Spleen (tissue), 11 donors: ENCODE results near the gene CHRNA4. TPM values are rescaled to one million over a fixed set of nuclear protein-coding genes. Genes with fewer than 3 reads are reported as not detected.

Experiments used
- DNase-seq: peaks from one replicate; pipeline ENCODE4 v3.0.0-alpha.2; 2020
- H3K27ac ChIP-seq, 8 donors: fragments of 200-600 bp; sonication (generic) in 7 of 8; 1 replicate in 4 of 8; 2 replicates in 4 of 8; pipeline versions ENCODE4 v1.5.0 to v1.8.0; 2016 to 2021; ENCODE audit warnings: inconsistent platforms in 4 of 8, mild to moderate bottlenecking in 4 of 8, moderate library complexity in 1 of 8
- H3K27me3 ChIP-seq, 7 donors: fragments of 200-600 bp; sonication (generic) in 6 of 7; replicated peaks in 1 of 7; 1 replicate in 4 of 7; 2 replicates in 3 of 7; pipeline versions ENCODE4 v1.5.0 to v1.8.0; 2016 to 2021; ENCODE audit warnings: inconsistent platforms in 3 of 7, mild to moderate bottlenecking in 1 of 7
- H3K36me3 ChIP-seq, 6 donors: fragments of 200-600 bp; sonication (generic) in 5 of 6; 1 replicate in 4 of 6; 2 replicates in 2 of 6; pipeline versions ENCODE4 v1.5.0 to v1.8.0; 2016 to 2021; ENCODE audit warnings: inconsistent platforms in 2 of 6
- H3K4me1 ChIP-seq, 6 donors: fragments of 200-600 bp; sonication (generic) in 5 of 6; 1 replicate in 3 of 6; 2 replicates in 3 of 6; pipeline versions ENCODE4 v1.5.0 to v1.8.0; 2016 to 2021; ENCODE audit warnings: inconsistent platforms in 3 of 6
- H3K4me3 ChIP-seq, 8 donors: fragments of 200-600 bp; sonication (generic) in 7 of 8; 1 replicate in 4 of 8; 2 replicates in 4 of 8; pipeline versions ENCODE4 v1.5.0 to v1.8.0; 2016 to 2021; ENCODE audit warnings: inconsistent platforms in 4 of 8, mild to moderate bottlenecking in 4 of 8, moderate library complexity in 2 of 8
- H3K9me3 ChIP-seq, 8 donors: fragments of 200-600 bp; sonication (generic) in 7 of 8; 1 replicate in 4 of 8; 2 replicates in 4 of 8; pipeline versions ENCODE4 v1.5.0 to v1.8.0; 2016 to 2021; ENCODE audit warnings: inconsistent platforms in 4 of 8
- CTCF ChIP-seq, 11 experiments: fragments of 200-600 bp in 7 of 11; fragments of 450-650 bp in 4 of 11; sonication (generic) in 4 of 11; IDR thresholded peaks in 8 of 11; conservative IDR thresholded peaks in 3 of 11; 1 replicate in 7 of 11; 2 replicates in 4 of 11; pipeline versions ENCODE4 v1.4.0 to v1.8.0; 2016 to 2021; ENCODE audit warnings: antibody characterized with exemption in 11 of 11, inconsistent platforms in 4 of 11, mild to moderate bottlenecking in 1 of 11
- POLR2A ChIP-seq, 3 donors: fragments of 450-650 bp; IDR thresholded peaks; one replicate each; pipeline ENCODE4 v1.5.1; 2017; ENCODE audit warnings: antibody characterized with exemption in 3 of 3, mild to moderate bottlenecking in 1 of 3
- POLR2AphosphoS5 ChIP-seq, 3 donors: sonication (generic); formaldehyde crosslinking; IDR thresholded peaks; one replicate each; pipeline ENCODE4 v1.5.1; 2017; ENCODE audit warnings: antibody characterized with exemption in 3 of 3
- WGBS, 5 donors: extraction: QIAGEN DNeasy Blood & Tissue Kit in 3 of 5; methylation state at CpG; one replicate each; pipeline versions ENCODE4 v1.1.5 to v1.1.7; 2013 to 2018; 5-methylcytosine and 5-hydroxymethylcytosine counted together
- intact Hi-C: fragments of 100-400 bp; cut with DNase I; formaldehyde crosslinking; loops from one replicate; pipeline ENCODE4 v1.15.0; 2023; ENCODE audit warnings: low total_unique reads
- polyA plus RNA-seq, 3 donors: library from polyadenylated mRNA; stranded (reverse); fragments of 200-250 nt; gene quantifications; one replicate each; pipeline ENCODE4 v1.2.1, GENCODE V29; 2013
- total RNA-seq, 7 donors: library from RNA; depleted of rRNA in 3 of 7; stranded (reverse); fragments of >200 nt in 3 of 7; fragmentation: NEBNext Ultra II Directional in 4 of 7; extraction: Animal tissue kit (Norgen Biotek cat#: 25700) in 4 of 7; gene quantifications; one replicate each; pipeline versions ENCODE4 v1.1.0 to v1.2.1, GENCODE V29; 2016 to 2021
- donor health status: healthy with polysubstance abuse.
- donor health status: DM: no; HTN: no; CAD: no; lungs with moderate emphysema.
- donor health status: DM: no; HTN: no; CAD: no.
- donor health status: Bipolar disorder and iron deficiency.
- donor health status: healthy.
- donor health status: DM: no; HTN: no; CAD: no.
- donor health status: DM: yes; HTN: yes; CAD: no.

Gene CHRNA4
- total and polyA plus RNA-seq, 10 donors: 0.15 to 13.8 (median 1.3) TPM; not detected in 1

GRCh38 chr20:63361519-63362435 lies 628 bp upstream of the CHRNA4 start:
- H3K9me3 ChIP-seq: no peaks in the 10 kb centered on the region
- intact Hi-C loops: no loop called here
- H3K36me3 ChIP-seq: no peaks in the 10 kb centered on the region
- no peak overlapping the region for H3K4me3 ChIP-seq
- no peak overlapping the region for H3K27ac ChIP-seq
- peaks cover 0 to 20% (median 11%) of the 10 kb centered on the region in 6 donors for H3K4me1 ChIP-seq
- peaks cover 4 to 88% (median 25%) of the 10 kb centered on the region in 7 donors for H3K27me3 ChIP-seq
- no peak for TF ChIP-seq POLR2A (IDR thresholded peaks at IDR 0.05)
- TF ChIP-seq POLR2AphosphoS5 (IDR thresholded peaks at IDR 0.05): no peak
- no peak for TF ChIP-seq CTCF (IDR thresholded peaks at IDR 0.05 in 8 of 11, conservative IDR thresholded peaks at IDR 0.05 in 3 of 11)
- WGBS, 5 donors: 11 to 22% (median 12%) methylated on average over 24 to 50 of the region's 50 CpGs
- peak; percentile 52 for DNase-seq

DNA sequence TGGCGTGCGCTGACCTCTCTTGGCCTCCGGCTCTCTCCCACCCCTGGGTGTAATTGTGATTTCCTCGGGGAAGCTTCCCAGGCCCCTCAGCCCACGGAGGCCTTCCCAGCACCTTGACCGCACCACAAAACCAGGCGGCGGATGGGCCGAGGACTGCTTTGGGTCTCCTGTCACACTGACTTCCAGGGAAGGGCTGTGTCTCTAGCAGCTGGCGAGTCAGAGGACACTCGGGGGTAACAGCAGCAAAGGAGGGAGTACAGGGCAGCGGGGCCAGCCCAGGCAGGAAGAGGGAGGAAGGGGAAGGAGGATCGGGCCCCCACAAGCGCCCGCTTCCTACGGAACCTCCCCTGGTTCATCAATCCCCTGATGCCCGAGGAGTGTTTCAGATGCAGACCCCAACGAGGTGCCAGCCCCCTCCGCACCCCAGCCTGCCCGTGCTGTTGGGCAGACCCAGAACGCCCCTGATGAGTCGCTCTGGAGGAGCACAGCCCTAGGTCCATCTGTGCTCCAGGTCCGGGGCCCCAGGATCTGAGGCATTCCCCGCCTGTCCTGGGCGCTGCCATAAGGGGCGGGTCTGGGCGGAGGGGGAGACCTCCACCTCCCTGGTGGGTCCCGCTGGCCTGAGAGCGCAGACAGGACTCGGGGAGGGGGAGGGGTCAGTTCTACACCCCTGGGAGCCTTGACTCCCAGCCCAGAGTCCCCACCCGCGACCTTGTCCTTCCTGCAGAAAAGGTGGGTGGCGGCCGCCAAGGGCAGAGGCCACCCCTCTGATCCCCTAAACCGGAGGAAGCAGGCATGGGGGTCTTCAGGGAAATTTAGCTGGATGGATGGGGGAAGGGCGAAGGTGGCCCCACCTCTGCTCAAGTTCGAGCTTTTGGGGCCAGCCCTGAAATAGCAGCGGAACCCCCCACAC lies 956 bp downstream of the CHRNA4 start:
- Histone ChIP-seq H3K27me3 (peaks cover 4 to 87% (median 25%) of the 10 kb centered on the region in 7 donors), H3K9me3 (no peaks in the 10 kb centered on the region), H3K4me3 (peak overlapping the region; percentile 8 to 48 (median 22)), H3K4me1 (peaks cover 0 to 19% (median 11%) of the 10 kb centered on the region in 6 donors), H3K36me3 (no peaks in the 10 kb centered on the region), H3K27ac (no peak overlapping the region)
- DNase-seq: no peak
- intact Hi-C loops: no loop called here
- WGBS, 5 donors: 21 to 27% (median 24%) methylated on average over 27 to 38 of the region's 38 CpGs
- no peak for TF ChIP-seq POLR2AphosphoS5 (IDR thresholded peaks at IDR 0.05)
- no peak for TF ChIP-seq CTCF (IDR thresholded peaks at IDR 0.05 in 8 of 11, conservative IDR thresholded peaks at IDR 0.05 in 3 of 11)

- Histone ChIP-seq H3K27ac (no peak overlapping the region), H3K27me3 (peaks cover 4 to 87% (median 25%) of the 10 kb centered on the region in 7 donors), H3K9me3 (no peaks in the 10 kb centered on the region), H3K4me3 (no peak overlapping the region), H3K4me1 (peaks cover 0 to 19% (median 11%) of the 10 kb centered on the region in 6 donors), H3K36me3 (no peaks in the 10 kb centered on the region)
- intact Hi-C loops: no loop called here
- TF ChIP-seq POLR2AphosphoS5 (IDR thresholded peaks at IDR 0.05) (no peak), POLR2A (IDR thresholded peaks at IDR 0.05) (no peak), CTCF (IDR thresholded peaks at IDR 0.05 in 8 of 11, conservative IDR thresholded peaks at IDR 0.05 in 3 of 11) (no peak)
- no peak for DNase-seq
- WGBS, 5 donors: 78 to 86% (median 81%) methylated on average over 31 to 42 of the region's 42 CpGs
These were observed 1.8 kb downstream of the CHRNA4 start for GRCh38 chr20:63359164-63359934.
